HL-60/S4 treated with retinoic acid at 250 ng/mL for 4 days and 3 days (cell line): Measurements from ENCODE around the gene SPSB1.

ENCODE experiments used
- in situ Hi-C: fragments of 300-500 bp; cut with MboI; formaldehyde crosslinking; loops from 2 replicates; pipeline ENCODE4 v1.7.0; 2022; ENCODE audit warnings: low sequenced_read_pairs

SPSB1 gene

DNA sequence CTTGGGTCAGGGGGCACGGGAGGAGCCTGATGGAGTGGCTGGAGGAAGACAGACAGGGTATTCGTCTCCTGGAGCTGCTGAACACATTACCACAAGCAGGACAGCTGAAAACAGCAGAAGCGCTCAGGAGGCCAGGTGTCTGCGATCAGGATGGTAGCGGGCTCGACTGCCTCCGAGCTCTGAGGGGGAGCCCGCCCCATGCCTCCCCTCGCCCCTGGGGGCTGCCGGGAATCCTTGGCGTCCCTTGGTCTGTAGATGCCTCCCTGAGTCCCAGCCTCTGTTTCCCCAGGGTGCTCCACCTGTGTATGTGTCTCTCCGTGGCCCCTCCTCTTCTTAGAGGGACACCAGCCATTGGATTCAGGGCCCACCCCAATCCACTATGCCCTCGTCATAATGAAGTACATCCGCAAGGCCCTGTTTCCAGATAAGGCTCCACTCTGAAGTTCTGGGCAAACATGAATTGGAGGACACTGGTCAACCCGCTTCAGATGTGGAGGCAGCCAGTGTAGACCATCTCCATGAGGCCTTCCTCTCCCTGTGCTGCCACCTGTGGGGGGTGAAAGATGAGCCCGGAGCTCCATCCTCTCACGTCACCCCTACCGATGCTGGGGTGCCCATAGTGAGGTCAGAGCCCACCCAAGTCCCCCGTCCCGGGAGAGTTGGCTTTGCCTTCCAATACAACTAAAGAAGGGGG, 67.8 kb downstream of the SPSB1 start:
- in situ Hi-C loops, result no loop called here

DNA sequence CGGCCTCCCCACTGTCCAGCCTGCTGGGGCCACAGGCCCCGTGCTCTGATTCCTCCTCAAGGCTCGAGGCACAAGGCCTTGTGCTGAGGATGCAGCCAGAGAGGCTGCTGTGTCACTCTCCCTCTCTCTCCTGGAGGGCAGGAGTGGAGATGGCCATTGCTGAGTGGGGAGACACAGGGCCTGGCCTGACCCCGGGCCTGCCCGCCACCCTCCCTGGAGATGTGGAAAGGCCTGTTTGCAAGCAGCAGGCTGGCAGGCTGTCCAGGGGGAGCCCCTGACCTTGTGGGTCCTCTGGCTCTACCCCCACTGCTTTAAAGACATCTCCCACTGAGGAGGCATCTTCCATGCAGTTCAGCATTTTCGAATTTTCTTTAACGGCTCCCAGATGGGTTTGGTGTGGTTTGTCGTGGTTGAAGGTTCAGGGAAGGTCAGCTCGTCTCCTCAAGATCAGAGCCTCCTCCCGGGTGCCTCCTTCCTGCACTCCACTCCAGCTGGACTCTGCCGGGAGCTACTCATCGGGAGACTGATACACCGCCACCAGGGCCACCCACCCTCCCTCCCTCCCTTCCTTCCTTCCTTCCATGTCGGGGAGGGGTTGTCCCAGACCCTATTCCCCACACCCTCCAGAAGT, 69.1 kb downstream of the SPSB1 start:
- in situ Hi-C loops, result no loop called here

DNA sequence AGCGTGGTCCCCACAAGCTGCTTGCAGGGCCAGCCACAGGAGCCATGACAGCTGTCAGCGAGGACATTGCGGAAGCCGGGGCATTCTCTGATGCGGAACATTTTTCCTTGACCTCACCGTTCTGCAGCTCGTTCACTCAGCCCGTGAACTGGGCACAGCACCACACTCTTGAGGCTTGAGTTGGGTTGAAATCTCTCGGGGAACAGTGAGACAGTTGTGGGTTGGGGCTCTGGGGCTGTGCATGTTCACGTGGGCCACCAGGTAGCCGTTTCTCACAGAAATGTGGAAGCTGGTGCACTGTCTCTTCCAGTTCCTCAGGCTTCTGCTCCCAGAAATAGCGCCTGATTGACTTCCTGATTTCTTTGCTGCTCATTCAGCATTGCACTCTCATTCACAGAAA, 69.8 kb downstream of the SPSB1 start:
- in situ Hi-C loops, result no loop called here

DNA sequence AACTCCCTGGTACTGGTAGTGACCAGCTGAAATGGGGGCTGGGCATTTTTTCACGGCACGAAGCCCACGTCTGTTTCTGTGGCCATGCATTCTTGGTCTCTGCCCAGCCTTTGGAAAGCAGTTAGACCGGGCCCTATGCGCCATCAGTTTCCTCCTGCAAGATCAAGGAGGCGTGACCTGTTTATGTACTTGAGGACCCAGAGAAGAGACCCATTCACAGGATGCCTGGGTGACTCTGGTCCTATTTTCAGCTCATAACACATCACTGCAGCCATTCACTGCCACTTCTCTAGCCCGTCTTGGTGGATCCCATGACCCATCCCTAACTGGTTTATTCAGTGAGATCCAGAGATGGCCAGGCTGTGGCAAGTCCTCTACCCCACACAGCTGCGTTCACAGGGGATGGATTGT, 70.4 kb downstream of the SPSB1 start:
- in situ Hi-C loops, result no loop called here

DNA sequence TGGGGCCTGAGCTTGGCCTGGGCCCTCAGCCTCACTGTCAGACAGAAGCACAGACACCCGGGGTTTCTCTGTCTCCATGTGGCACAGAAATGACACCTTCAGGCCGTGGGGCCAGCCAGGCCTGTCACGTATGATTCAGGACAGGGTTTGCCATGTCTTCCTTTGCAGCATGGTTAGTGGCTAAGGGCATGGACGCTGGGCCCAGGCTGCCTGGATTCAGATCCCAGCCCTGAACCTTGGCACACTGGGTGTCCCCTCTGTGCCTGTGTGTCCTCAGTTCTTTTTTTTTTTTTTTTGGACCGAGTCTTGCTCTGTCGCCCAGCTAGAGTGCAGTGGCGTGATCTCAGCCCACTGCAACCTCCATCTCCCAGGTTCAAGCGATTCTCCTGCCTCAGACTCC, 73.6 kb downstream of the SPSB1 start:
- in situ Hi-C loops, result no loop called here

DNA sequence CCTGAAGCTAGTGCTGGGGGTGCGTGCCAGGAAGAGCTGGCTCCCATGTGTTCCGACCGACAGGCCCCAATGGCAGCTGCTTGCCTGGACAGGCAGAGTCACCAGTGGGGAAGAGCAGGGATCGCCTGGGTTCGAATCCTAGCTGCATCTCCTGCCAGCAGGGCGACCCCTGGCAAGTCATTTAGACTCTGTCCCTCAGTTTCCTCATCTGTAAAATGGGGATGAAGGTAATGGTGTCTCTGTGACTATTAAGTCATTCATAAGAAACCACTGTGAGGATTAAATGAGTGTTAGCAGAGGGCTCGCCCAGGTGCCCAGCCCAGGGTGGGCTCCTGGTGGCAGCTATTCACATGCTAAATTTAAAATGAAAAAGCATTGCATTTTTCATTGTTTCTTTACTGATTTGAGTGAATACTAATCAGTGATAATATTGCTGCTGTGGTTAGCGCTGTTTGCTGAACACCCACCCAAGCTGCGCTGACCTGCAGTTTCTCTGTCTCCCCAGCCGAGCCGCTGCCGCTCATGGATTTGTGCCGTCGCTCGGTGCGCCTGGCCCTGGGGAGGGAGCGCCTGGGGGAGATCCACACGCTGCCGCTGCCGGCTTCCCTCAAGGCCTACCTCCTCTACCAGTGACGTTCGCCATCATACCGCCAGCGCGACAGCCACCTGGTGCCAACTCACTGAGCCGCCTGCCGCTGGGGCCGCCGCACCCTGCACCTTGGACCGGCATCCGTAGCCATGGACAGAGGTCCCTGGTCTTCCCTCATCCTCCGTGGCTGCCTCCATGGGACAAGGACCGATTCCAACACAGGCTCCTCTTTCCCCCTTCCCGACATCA, 74.5 kb downstream of the SPSB1 start:
- in situ Hi-C loops, result no loop called here

DNA sequence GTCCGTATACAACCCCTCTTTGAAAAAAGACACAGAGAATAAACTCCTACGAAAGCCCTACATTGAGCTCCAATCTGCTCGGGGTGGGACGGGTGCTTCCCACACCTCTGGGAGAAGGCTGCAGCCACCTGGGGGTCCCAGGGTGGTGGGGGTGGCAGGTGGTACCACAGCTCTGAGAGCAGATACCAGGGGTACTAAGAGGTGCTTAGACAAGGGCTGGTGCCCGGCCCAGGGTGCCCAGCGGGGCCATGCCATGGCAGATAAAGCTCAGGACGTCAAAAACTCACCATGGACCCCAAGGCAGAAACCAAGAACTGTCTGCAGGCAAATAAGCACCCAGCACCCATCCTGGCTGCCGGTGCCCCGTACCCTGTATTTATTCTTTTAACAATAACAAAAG, 75.1 kb downstream of the SPSB1 start:
- in situ Hi-C loops, result no loop called here

DNA sequence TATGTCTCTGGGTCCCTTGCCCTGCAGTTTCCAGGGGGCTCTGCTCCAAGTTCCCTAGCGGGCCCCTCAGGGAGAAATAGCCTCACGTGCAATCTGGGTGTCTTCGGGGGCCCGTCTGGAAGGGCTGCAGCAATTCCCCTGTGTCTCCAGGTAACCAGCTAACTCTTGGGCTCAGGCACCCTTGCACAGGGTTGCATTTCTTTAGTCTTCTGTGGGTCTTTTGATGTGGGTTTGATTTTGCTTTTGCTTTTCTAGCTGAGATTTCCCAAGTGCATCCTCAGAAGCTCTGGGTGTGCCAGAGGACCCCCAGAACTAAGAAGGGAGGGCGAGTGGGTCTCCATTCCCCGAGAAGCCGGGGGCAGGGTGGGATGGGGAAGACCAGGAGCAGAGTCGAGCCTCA, 75.7 kb downstream of the SPSB1 start:
- in situ Hi-C loops, result no loop called here

DNA sequence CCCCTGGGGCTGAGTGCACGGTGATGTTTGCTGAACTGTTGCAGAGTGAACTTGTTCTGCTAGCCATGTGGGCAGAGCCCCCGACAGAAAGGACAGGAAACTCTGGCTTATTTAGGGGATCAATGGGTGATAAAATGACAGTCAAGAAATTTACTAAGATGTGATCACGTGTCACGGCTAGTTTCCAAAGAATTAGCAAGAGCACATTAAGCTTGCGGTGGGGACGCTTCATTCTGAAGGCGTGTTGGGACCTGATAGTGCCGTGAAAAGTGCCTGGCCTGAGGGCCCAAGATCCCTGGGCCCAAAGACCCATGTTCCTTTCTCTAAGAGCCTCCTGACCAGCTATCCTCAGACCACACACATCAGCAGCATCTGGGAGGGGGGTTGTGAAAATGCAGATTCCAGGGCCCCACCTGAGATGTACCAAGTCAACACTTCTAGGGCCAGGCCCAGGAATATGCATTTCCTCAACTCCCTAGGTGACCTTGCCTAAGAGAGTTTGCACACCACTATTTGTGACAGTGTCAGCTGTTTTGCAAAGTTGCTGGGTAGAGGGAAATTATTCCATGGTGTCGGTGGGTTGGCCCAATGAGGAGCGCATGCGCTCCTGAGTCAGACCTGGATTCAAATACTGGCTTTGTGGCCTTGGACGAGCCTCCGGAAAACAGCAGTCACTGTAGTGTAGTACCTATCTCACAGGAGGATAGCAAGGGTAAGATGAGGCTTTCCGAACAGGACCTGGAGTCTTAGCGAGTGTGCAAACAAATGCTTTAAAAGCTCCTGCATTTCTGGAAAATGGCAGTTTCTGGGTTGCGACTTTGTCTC, 77.5 kb downstream of the SPSB1 start:
- in situ Hi-C loops, result no loop called here

DNA sequence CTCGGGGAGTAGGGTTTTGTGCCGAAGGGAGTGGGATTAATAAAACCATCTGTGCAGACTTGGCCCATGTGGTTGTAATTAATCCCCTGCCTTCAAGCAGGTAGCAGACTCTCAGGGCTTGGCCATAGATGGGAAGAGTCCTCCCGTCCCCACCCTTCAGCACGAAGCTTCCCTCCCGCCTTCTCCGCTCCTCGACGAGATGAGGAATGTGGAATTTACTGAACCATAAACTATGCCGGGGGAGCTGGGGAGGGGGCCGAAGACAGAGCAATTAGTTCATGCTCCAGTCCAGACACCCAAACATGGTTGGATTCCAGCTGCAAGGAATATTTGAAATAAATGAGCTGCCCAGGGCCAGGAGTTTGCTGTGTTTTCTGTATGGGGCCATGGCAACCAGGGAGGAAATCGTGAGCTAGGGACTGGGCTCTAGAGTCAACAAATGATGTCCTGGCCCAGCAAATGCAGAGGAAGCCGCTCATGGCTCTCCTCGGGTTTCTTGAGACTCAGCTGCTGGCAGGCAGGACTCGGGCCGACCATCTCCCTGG, 78.8 kb downstream of the SPSB1 start:
- in situ Hi-C loops, result no loop called here

DNA sequence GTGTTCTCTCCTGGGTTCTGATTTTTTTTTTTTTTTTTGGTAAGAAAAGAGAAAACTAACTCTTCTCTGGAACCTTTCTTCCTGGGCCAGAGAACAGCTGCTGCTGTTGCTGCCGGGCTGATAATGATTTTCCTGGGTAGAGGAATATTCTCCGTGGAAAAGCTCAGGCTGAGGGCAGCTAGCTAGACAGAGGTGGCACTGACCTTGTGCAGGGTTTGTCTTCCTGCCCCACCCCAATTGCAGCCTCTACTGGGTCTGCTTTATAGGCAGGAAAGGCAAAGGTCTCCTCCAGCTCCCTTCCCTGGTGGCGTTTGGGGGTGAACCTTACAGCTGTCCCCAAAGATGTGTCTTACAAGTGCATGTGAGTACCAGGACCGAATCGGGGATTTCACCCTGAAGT, 79.3 kb downstream of the SPSB1 start:
- in situ Hi-C loops, result no loop called here

DNA sequence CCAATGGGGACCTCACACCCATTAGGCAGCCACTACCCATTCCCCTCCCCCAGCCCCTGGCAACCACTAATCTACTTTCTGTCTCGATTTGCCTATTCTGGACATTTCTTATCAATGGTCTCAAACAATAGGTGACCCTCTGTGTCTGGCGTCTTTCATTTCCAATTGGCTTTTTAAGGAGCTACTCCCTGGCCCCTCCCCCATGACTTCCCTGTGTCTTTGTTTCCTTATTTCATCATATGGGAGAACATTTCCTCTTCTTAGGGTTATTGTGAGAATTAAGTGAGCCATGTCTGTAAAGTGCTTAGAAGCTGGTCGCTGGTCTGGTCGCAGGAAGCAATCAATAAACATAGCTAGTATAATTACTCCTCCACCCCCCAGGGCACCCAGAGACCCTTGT, 80.9 kb downstream of the SPSB1 start:
- in situ Hi-C loops, result no loop called here

DNA sequence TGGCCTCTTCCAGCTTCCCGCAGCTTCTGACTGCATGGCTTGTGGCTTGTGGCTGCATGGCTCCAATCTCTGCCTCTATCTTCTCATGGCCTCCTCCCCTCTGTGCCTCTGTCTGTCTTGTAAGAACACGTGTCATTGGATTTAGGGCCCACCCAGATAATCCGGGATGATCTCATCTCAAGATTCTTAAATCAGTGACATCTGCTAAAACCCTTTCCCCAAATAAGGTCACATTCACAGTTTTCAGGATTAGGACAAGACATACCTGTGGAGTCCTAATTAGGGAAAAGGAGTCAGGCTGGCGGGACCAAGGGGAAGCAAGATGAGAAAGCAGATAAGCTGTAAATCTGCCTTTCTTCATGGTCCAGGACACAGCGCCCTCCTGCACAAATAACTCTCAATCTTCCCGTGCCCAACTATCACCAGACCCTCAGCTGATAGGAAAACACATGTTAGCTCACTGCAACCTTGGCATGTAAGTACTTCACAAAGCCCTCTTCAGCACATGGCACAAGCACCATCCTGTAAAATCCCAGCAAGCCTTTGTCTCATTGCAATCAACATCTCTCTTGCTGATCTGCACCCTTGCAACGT, 82.2 kb downstream of the SPSB1 start:
- in situ Hi-C loops, result no loop called here

DNA sequence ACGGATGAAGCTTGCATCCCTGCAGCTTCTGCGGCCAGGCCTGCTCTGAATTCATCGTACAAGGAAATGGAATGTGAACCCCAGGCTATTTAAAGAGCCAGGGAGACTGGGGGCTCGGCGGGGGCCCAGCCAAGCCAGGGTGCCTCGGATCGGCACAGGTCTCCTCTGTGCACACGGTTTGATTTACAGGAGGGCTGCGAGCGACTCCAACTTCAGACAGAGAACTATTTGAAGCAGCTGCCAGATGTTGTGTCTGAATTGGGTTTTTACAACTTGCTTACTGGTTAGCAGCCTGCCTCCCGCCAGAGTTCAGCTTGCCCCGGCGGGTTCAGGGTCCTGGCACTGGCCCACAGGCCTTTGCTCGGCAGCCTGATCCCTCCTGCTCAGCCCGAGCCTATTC, 83.2 kb downstream of the SPSB1 start:
- in situ Hi-C loops, result no loop called here

DNA sequence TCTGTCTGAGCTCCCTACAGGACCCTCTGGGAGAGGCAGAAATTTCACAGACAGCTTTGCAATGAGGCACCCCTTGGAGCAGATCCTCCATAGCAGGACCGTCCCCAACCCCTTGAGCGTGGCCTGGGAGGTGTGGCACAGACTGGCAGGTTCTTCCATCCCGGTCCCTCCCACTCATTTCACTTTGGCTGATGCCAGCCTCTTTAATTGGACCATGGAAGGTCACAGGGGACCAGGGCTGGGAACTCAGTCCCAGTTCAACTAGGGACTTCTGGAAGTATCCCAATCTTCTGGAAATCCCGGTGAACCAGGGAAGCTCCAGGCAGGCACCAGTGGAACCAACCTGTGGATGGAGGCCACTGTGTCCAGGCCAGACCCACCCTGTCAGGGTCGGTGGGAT, 83.7 kb downstream of the SPSB1 start:
- in situ Hi-C loops, result no loop called here

DNA sequence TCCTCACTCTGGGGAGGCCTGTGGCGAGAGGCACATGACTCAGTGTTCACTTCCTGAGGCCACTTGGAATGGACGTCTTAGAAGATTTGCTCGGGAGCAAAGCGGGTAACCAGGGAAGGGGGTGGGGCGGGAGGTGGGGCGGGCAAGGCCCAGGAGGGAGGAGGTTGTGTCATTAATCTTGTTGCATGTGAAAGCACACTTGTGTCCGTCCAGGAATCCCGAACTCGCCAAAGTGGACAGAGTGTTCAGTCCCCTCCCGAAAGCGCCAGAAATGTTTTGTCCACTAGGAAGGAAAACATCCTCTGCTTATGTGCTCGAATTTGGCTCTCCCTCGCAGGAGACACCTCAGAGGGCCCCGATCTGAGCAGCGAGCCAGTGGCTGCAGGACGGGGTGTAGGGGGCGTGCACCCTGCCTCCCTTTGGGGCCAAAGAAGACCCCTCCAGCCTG, 84.2 kb downstream of the SPSB1 start:
- in situ Hi-C loops, result no loop called here

DNA sequence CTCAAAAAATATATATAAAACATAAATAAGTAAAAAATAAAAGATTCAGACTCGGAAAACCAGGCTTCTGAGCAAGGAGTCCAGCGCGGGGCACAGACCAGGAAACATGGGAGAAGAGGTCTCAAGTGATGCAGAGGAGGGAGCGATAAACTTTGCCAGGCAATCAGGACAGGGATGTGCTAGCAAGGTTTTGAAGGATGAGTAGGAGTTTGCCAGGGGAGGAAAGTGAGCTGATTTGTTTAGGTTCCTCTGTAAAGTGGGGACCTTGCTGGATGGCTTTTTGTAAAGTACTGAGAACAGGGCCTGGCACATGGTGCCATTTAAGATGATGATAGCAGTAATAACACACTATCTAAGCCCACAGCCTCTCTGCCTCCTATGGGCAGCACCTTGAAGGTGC, 86.1 kb downstream of the SPSB1 start:
- in situ Hi-C loops, result no loop called here

DNA sequence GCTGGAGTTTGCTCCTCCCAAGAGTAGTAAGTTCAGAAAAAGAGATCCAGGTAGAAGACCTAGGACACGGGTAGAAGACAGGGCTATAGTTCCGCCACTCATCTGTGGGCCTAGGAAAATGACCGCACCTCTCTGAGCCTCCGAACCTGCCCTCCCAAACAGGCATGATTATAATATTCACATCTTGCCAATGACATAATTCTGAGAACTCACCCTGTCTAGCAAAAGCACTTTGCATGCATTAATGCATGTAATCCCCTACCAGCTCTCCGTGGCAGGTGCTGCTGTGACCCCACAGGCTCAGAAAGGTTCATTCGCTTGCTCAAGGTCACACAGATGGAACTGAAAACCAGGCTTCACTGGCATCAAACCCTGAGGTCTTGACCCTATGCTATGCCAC, 88.0 kb downstream of the SPSB1 start:
- in situ Hi-C loops, result no loop called here

DNA sequence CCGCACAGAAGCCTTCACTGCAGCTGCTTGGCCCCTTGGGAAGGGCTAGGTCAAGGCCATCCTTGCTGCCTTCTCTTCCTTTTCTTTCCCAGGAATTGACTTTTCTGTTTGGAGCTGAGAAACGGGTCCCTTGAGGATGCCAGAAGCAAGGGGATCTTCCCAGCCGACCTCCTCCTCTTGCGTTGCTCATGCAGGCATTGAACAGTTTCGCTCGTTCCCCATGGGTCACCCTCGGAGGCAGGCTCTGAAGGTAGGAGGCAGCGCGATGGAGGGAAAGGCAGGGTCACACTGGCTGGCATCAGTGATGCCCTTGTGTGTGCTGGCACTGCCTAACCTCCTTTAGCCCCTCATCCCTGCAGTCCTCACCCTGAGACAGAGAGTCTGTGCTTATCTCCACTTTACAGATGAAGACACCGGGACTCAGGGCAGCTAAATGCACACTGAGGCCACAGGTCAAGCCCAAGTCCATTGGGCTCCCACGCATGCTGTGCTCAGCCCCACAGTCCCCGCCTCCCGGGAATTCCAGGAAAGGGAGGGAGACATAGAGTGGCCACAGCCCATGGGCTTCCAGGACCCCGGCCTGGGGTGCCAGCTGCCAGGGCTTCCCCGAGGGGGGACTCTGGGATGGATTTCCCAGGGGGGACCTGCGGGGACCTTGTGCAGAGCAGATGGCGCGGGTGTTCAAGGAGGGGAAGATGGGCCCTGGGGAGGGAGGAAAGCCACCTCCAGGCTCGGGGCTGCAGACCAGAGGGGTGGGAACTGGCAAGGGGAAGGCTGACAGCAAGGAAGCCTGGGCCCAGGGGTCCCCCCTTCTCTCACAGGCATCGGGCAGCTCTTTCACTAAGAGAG, 90.2 kb downstream of the SPSB1 start:
- in situ Hi-C loops, result no loop called here

DNA sequence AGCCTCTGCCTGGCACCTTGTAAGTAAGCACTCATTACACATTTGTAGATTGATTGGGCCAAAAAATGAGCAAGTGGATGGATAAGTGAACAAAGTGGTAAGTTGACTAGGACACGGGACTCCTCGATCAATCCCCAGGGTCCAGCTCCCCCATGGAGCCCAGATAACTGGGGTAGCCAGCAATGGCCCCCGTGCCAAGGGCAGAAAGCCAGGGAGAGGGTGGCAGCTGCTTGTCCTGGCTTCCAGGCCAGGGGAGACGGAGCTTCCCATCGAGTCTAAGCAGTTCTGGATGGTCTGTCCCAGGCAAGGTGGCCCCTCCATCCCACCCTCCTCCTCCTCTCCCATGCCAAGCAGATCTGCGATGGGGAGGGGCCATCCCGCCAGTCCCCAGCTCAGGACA, 91.4 kb downstream of the SPSB1 start:
- in situ Hi-C loops, result no loop called here
